Uterus (tissue), 4 donors: ENCODE results near the gene INPP4A. TPM values are rescaled to one million over a fixed set of nuclear protein-coding genes. Genes with fewer than 3 reads are reported as not detected.

Experiments used
- DNase-seq, 2 donors: peaks; one replicate each; pipeline ENCODE4 v3.0.0-alpha.2; 2019 to 2020
- H3K27ac ChIP-seq, 2 donors: fragments of 200-600 bp; sonication (generic); 1 replicate in 1 of 2; 2 replicates in 1 of 2; pipeline ENCODE4 v1.5.1; 2016 to 2018
- H3K27me3 ChIP-seq, 2 donors: fragments of 200-600 bp; sonication (generic); one replicate each; pipeline ENCODE4 v1.5.1; 2018 to 2019; ENCODE audit warnings: control low read depth in 1 of 2
- H3K36me3 ChIP-seq, 2 donors: fragments of 200-600 bp; sonication (generic); one replicate each; pipeline ENCODE4 v1.5.1; 2019; ENCODE audit warnings: control low read depth in 1 of 2
- H3K4me1 ChIP-seq, 2 donors: fragments of 200-600 bp; sonication (generic); one replicate each; pipeline ENCODE4 v1.5.1; 2018 to 2019; ENCODE audit warnings: control low read depth in 1 of 2
- H3K4me3 ChIP-seq, 2 donors: fragments of 200-600 bp; sonication (generic); 1 replicate in 1 of 2; 2 replicates in 1 of 2; pipeline ENCODE4 v1.5.1; 2018 to 2019; ENCODE audit warnings: mild to moderate bottlenecking in 1 of 2
- H3K9me3 ChIP-seq, 2 donors: fragments of 200-600 bp; sonication (generic); one replicate each; pipeline ENCODE4 v1.5.1; 2019; ENCODE audit warnings: control low read depth in 1 of 2
- POLR2A ChIP-seq, 2 donors: fragments of 450-650 bp; IDR thresholded peaks; one replicate each; pipeline ENCODE4 v1.6.1; 2016; ENCODE audit warnings: antibody characterized with exemption in 2 of 2, mild to moderate bottlenecking in 1 of 2, moderate library complexity in 1 of 2
- intact Hi-C: fragments of 100-400 bp; cut with DNase I; formaldehyde crosslinking; loops from one replicate; pipeline ENCODE4 v1.15.1; 2023; ENCODE audit warnings: low total_unique reads
- total RNA-seq, 4 donors: library from RNA; depleted of rRNA in 3 of 4; stranded (reverse); fragments of >200 nt in 3 of 4; gene quantifications; one replicate each; pipeline versions ENCODE4 v1.1.0 to v1.2.4, GENCODE V29; 2014 to 2023
- TF ChIP-seq, protein P1 (sequence below), 4 experiments: fragments of 200-600 bp in 2 of 4; fragments of 450-650 bp in 2 of 4; sonication (generic) in 2 of 4; IDR thresholded peaks; one replicate each; pipeline ENCODE4 v1.5.1; 2016 to 2019; ENCODE audit warnings: antibody characterized with exemption in 4 of 4, mild to moderate bottlenecking in 2 of 4, moderate library complexity in 1 of 4
- donor health status: DM: yes; HTN: yes; CAD: no.

The INPP4A gene
- total RNA-seq, 4 donors from 2014 or later: 8.7 to 40.2 (median 35.2) TPM

DNA sequence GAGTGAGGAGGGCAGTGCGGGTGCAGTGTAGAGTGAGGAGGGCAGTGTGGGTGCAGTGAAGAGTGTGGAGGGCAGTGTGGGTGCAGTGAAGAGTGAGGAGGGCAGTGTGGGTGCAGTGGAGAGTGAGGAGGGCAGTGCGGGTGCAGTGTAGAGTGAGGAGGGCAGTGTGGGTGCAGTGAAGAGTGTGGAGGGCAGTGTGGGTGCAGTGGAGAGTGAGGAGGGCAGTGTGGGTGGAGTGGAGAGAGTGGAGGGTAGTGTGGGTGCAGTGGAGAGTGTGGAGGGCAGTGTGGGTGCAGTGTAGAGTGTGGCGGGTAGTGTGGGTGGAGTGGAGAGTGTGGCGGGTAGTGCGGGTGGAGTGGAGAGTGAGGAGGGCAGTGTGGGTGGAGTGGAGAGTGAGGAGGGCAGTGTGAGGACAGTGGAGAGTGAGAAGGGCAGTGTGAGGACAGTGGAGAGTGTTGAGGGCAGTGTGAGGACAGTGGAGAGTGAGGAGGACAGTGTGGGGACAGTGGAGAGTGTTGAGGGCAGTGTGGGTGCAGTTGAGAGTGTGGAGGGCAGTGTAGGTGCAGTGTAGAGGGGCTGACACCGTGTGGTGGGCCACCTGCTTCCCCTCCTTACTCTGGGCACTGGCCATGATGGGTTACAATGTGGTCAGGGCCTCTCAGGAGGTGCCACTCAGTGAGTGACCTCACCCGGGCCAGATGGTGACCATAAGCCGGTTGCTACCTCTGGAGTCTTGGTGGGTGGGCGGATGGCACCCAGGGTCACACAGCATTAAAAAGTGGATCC, 28.5 kb downstream of the INPP4A start:
- H3K27ac ChIP-seq: no peak overlapping the region
- no peak for TF ChIP-seq POLR2A (IDR thresholded peaks at IDR 0.05)
- TF ChIP-seq, protein P1, sequence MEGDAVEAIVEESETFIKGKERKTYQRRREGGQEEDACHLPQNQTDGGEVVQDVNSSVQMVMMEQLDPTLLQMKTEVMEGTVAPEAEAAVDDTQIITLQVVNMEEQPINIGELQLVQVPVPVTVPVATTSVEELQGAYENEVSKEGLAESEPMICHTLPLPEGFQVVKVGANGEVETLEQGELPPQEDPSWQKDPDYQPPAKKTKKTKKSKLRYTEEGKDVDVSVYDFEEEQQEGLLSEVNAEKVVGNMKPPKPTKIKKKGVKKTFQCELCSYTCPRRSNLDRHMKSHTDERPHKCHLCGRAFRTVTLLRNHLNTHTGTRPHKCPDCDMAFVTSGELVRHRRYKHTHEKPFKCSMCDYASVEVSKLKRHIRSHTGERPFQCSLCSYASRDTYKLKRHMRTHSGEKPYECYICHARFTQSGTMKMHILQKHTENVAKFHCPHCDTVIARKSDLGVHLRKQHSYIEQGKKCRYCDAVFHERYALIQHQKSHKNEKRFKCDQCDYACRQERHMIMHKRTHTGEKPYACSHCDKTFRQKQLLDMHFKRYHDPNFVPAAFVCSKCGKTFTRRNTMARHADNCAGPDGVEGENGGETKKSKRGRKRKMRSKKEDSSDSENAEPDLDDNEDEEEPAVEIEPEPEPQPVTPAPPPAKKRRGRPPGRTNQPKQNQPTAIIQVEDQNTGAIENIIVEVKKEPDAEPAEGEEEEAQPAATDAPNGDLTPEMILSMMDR (IDR thresholded peaks at IDR 0.05): no peak
- DNase-seq: no peak
- no peaks in the 10 kb centered on the region for H3K4me1 ChIP-seq
- H3K36me3 ChIP-seq: no peaks in the 10 kb centered on the region
- no peaks in the 10 kb centered on the region for H3K27me3 ChIP-seq
- no peak overlapping the region for H3K4me3 ChIP-seq
- intact Hi-C loops: no loop called here
- no peaks in the 10 kb centered on the region for H3K9me3 ChIP-seq

DNA sequence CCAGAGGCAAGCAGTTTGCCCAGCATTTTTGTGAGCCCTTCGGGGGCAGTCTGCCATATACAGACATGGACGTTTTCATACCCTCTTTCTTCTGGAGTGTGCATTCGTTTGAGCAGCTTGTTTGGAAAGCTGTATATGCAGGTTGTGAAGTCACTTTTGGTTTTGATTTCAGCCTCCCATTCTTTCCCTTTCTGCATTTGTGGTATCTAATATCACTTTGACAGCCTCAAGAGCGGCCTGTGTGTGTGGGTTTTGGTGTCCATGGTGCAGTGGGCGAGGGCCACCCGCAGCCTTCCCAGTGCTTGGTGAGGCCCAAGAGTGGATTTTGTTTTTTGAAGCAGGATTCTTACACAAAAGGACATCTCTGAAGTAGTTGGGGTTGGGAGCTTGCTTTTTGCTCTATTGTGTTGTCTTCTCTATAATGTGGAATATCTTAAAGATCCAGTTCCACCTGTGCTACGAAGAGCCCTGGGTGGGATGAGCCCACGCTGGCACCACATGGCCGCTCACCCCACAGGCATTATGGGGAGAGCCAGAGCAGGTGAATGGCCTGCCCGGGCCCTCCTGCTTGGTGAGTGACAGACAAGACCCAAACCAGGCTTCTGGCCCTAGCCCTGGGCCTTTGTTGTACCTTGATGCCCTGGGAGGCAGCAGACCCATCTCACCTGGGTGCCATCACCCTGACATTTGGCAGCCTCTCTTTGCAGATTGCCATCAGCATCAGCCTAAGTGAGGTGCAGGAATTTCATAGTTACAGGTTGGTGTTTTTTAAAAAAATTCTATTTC, 29.5 kb downstream of the INPP4A start:
- H3K27ac ChIP-seq: no peak overlapping the region
- H3K9me3 ChIP-seq: no peaks in the 10 kb centered on the region
- H3K27me3 ChIP-seq: no peaks in the 10 kb centered on the region
- no peak for TF ChIP-seq POLR2A (IDR thresholded peaks at IDR 0.05)
- TF ChIP-seq, protein P1 (IDR thresholded peaks at IDR 0.05): no peak
- DNase-seq: no peak
- no peaks in the 10 kb centered on the region for H3K36me3 ChIP-seq
- no peak overlapping the region for H3K4me3 ChIP-seq
- peaks cover 0 to 4% of the 10 kb centered on the region in 2 donors for H3K4me1 ChIP-seq
- intact Hi-C loops: no loop called here

DNA sequence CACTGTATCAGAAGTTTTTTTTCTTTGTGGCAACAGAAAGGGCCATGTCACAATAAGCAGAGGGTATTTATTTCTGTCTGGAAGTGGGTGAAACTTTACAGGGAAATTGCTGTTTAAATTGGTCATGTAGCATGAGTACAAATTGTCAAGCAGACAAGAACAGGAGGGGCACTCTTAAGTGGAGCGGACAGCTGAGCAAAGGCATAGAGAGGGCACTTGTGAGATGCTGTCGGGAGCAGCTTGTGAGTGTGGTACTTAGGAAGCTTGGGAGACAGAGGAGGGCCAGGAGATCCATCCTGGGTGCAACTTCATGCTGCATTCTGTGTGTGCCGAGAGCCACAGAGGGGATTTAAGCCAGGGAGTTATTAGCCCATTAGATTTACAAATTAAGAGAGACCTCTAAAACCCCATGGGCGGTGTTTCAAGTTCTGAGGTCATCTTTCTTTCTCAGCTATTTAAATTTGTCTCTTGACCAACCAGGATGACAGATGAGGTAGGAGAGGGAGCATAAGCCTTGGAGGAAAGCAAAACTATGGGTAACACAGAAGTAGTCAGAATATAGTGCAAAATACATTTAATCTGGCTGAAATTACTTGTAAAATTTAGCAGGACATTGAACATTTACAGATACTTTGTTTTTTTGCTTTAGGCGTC, 30.4 kb downstream of the INPP4A start:
- DNase-seq: no peak
- no peak for TF ChIP-seq POLR2A (IDR thresholded peaks at IDR 0.05)
- TF ChIP-seq, protein P1 (IDR thresholded peaks at IDR 0.05): no peak
- H3K36me3 ChIP-seq: no peaks in the 10 kb centered on the region
- no peaks in the 10 kb centered on the region for H3K27me3 ChIP-seq
- H3K4me1 ChIP-seq: peaks cover 0 to 4% of the 10 kb centered on the region in 2 donors
- no peak overlapping the region for H3K27ac ChIP-seq
- H3K9me3 ChIP-seq: no peaks in the 10 kb centered on the region
- intact Hi-C loops: no loop called here
- H3K4me3 ChIP-seq: no peak overlapping the region

DNA sequence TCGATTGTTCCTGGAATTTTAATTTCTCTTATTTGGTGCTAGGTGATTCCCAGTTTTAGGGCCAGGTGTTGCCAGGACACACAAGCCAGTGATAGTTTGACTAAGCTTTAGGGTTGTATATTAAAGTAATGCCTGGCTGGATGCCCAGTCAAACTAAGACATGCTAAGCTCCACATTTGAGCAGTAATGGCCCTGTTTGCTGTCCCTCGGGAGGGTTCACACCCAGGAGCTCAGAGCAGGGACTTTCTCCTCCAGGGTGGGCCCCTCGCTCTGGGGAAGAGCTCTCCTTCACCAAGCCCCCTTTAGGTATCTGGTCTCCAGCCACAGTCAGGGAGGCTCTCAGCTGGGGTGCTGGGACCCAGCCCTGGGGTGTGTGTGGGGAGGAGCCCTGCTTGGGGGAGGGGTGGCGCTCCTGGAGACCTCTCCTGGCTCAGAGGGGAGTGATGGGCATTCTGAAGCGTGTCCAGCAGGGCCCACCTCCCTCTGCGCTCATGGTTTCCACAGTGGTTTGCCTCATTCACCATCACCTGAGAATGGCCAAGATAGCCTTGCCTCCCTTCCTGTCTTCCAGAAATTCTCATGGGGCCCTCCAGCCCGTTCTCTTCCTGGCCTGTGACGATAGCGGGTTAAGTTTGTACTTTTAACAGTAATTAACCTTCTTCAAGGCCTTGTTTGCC, 31.7 kb downstream of the INPP4A start:
- H3K4me3 ChIP-seq: no peak overlapping the region
- TF ChIP-seq POLR2A (IDR thresholded peaks at IDR 0.05): no peak
- TF ChIP-seq, protein P1 (IDR thresholded peaks at IDR 0.05): no peak
- peaks cover 0 to 4% of the 10 kb centered on the region in 2 donors for H3K4me1 ChIP-seq
- no peaks in the 10 kb centered on the region for H3K9me3 ChIP-seq
- intact Hi-C loops: no loop called here
- DNase-seq: no peak
- H3K27me3 ChIP-seq: no peaks in the 10 kb centered on the region
- H3K36me3 ChIP-seq: no peaks in the 10 kb centered on the region
- H3K27ac ChIP-seq: no peak overlapping the region
